CD4-positive, alpha-beta T cell treated with Interleukin-10 for 1 hour (primary cell): ENCODE data around the gene DLX4.

Experiments used
- DNase-seq: peaks from one replicate; pipeline ENCODE4 v3.0.0-alpha.2; 2020

DLX4 gene

GRCh38 chr17:49969134-49969759 lies at the start of gene DLX4:
Gene DLX4 (plus strand): TSS chr17:49969190. CDS start chr17:49969469, 279 bp downstream.
- DNase-seq = peak; percentile 14

- DNase-seq = no peak
These were observed 48.8 kb upstream of the DLX4 start for GRCh38 chr17:49920030-49920769.

GRCh38 chr17:49922095-49922494 lies 46.9 kb upstream of the DLX4 start:
- no peak for DNase-seq

GRCh38 chr17:49924116-49924515 lies 44.9 kb upstream of the DLX4 start:
- DNase-seq = no peak

- no peak for DNase-seq
These were observed 44.4 kb upstream of the DLX4 start for GRCh38 chr17:49924589-49924988.

- no peak for DNase-seq
These were observed 43.1 kb upstream of the DLX4 start for GRCh38 chr17:49925921-49926320.

GRCh38 chr17:49926886-49927285 lies 42.1 kb upstream of the DLX4 start:
- DNase-seq = no peak

GRCh38 chr17:49928126-49928800 lies 40.7 kb upstream of the DLX4 start:
- no peak for DNase-seq

- no peak for DNase-seq
These were observed 40.0 kb upstream of the DLX4 start for GRCh38 chr17:49928837-49929475.

GRCh38 chr17:49930880-49931279 lies 38.1 kb upstream of the DLX4 start:
- DNase-seq = no peak

- no peak for DNase-seq
These were observed 37.4 kb upstream of the DLX4 start for GRCh38 chr17:49931416-49932137.

GRCh38 chr17:49932138-49932723 lies 36.8 kb upstream of the DLX4 start:
- no peak for DNase-seq

GRCh38 chr17:49932901-49933300 lies 36.1 kb upstream of the DLX4 start:
- no peak for DNase-seq

- DNase-seq = no peak
These were observed 33.3 kb upstream of the DLX4 start for GRCh38 chr17:49935526-49936210.

GRCh38 chr17:49936386-49936785 lies 32.6 kb upstream of the DLX4 start:
- no peak for DNase-seq

GRCh38 chr17:49939318-49939717 lies 29.7 kb upstream of the DLX4 start:
- no peak for DNase-seq

- DNase-seq = no peak
These were observed 27.6 kb upstream of the DLX4 start for GRCh38 chr17:49941427-49941826.

- DNase-seq = no peak
These were observed 26.0 kb upstream of the DLX4 start for GRCh38 chr17:49942947-49943346.

GRCh38 chr17:49944273-49944870 lies 24.6 kb upstream of the DLX4 start:
- no peak for DNase-seq

- DNase-seq = no peak
These were observed 22.8 kb upstream of the DLX4 start for GRCh38 chr17:49946208-49946607.

GRCh38 chr17:49946964-49947584 lies 21.9 kb upstream of the DLX4 start:
- DNase-seq = no peak
